HG03558 (cell line): ENCODE measurements around the gene UTP25.
"Not testable (repeated sequence)": the region's sequence is repeated elsewhere in the genome, so short reads cannot be mapped to it uniquely, and the experiment has no call there.

Source experiments
- ATAC-seq: cut with Tn5 transposase; IDR thresholded peaks from one replicate; pipeline ENCODE4 v1.9.1; 2021; ENCODE audit warnings: moderate number of reproducible peaks; ENCODE audit not compliant: unreplicated experiment; ENCODE audit errors: extremely low read depth

The UTP25 gene

DNA sequence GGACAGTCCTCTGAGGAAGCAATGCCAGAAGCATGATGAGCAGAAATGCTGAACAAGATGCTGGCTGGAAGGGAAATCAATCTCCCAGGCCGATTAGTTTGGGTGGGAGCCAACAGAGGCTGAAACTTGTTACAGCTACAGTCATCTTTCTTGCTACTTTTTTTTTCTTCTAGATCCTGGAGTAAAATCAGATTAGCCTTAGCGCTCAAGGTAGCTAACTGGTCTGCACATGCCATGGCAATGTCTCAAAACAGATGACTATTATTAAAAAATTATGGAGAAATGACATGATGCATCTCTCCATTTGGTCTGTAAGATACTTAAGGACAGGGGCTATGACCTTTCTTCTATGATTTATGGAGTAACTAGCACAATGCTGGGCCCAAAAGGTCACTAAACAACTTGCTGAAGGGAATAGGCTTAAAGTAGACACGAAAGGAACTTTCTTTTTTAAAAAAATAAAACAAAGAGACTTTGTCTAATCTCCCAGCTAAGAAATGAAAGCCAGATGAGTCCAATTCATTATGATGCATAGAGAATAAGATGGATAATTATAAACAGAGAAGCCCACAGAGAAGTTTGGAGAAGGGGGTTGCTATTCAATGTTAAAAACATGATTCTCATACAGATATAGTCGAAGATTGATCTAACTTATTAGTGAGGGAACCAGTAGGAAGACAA, 42.5 kb downstream of the UTP25 start:
- no peak for ATAC-seq

DNA sequence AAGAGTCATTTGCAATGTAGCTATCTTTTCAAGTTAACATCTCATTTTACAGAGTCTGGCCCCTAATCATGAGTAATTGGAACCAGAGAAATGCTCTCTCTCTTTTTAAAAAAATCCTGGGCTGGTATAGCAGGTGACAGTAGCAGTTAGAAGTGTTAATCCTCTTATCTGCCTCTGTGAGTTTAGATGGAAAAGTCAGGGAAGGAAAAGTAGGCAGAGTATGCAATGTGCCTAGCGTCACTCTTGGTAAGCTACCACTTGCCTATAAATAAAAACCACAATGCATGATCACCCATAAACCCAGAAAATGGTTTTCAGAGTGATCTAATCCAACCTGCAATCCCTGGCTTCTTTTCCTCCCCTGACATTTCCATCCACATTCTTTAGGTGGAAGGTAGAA, 43.2 kb downstream of the UTP25 start:
- ATAC-seq: no peak

DNA sequence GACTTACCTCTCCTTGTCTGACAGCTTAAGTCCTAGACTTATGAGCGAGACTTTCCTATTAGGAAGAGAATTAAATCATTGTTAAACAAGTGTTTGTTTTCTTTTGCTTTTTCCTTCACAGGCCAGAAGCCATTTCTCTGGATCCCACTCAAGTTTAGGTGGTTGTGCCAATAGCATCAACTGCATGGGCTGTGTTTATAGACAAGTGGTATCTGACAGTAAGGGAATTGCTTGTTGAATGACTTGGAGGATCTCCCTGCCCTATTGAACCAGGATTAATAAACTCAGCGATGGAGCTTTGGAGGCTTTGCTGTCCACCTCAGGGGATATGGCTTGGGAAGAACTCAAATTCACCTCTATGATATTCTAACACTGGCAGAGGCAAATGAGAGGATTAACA, 43.7 kb downstream of the UTP25 start:
- ATAC-seq: no peak

DNA sequence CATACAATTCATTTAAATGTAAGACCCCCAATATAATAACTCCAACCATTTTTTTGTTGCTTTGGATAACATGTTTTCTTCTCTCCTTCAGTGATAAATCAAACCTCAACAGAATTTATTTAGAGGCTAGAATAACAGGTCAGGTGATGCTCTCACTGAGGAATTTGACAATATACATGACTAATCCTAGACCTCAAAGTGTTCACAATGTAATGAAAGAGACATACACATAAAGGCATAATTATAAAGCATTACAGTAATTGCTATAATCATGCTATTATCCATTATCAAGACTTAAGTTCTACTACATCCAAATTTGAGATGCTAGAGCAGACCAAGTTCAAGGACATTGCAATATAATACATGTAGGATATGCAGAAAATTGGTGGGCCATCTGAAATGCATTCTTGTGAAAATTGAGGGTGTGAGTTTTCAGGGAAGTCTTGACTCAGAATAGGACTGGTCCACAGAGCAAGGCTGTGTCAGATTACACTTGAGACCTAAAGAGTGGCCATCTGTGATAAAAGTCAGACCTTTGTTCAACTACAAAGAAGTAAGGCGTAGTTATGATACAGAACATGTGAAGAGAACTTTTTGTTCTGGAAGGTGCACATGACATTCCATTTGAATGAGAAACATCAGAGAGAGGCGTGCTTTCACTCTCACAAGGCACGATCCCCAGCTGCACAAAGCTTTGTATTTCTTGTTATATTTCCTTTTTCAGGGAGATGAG, 45.5 kb downstream of the UTP25 start:
- no peak for ATAC-seq

DNA sequence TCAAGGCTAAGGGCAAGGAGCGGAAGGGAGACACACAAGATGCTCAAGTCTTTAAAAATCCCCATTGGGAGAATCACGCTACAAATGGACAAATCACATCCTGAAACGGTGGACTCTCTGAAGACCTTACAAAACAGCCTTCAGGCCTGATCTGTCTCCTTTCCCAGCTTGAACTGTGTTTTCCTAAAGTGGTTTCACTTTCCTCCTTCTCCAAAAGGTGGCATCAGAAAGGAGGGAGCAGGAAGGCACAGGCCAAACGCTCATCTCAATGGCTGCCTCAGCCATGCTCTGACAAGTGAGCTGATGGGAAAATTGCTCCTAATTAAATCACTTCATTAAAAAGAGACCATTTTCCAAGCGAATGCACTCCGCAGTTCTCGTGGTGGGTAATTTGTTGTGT, 47.7 kb downstream of the UTP25 start:
- no peak for ATAC-seq

- ATAC-seq: no peak
Observed at GRCh38 chr1:209876078-209876800, 48.5 kb downstream of the UTP25 start.

DNA sequence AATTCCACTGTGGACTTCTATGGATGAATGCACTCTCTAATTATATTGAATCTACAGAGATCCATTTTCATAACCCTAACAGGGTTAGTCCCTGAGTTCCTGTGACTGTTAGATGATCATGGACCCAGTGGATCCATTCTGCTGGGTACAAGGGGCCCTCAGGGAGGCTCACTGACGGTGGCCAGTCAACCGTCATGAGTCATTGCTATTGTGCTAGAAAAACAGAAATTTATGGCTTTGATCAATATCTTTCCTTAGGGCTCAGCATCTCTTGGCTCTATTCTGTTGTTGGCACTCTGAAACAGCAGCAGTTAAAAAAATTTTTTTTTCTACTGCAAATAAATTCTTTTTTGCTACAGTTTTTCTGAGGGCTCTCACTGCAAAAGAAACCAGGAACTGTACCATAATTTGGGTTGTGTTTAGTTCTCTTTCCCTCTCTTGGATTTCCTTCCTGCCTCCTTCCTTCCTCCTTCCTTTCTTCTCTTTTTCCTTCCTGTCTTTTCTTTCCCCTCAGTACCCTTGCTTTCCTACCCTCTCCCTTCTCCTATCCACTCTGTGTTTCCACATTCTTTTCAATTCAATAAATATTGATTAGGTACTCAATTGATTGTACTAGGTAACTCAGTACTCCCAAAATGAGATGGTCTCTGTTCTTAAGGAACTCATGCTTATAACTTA, 49.5 kb downstream of the UTP25 start:
- no peak for ATAC-seq

DNA sequence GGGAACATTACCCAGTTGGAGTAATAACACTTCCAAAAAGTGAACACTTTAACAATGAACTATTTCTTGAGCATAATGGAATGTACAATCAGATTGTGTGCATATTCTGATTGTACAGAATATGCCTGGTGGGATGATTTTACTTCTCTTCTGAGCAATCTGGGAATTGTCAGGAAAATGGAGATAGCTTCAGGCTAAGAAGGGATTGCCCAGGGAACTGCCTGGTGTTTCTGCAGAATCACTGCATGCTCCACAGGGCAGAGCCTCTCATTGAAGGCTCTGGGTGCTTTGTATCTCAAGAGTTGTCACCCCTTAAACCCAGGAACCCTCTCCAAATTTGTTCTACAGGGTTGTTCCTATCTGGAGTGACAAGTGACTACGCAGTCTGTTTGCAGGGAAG, 51.2 kb downstream of the UTP25 start:
- no peak for ATAC-seq

- ATAC-seq: no peak
Observed at GRCh38 chr1:209879539-209879938, 51.8 kb downstream of the UTP25 start.

- ATAC-seq: no peak
Observed at GRCh38 chr1:209880031-209880430, 52.3 kb downstream of the UTP25 start.

DNA sequence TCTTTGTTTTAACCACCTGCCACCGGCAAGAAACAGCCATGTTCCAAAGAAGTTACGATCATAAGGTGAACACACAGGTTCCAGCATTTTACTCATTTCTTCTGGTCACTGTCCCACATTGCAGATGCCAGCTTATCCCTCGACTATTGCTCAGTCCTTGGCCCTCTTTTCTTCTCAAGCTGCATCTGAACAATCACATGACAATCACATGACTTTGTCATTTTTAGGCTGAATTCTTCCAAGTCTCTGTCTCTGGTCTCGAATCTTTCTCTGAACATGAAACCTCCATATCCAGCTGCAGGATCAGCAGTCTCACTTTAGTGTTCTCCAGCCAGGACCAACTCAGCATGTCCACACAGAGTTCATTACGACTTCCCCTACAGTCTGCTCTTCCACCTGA, 53.8 kb downstream of the UTP25 start:
- ATAC-seq: no peak

- no peak for ATAC-seq
Observed at GRCh38 chr1:209882286-209882685, 54.5 kb downstream of the UTP25 start.

GRCh38 chr1:209882942-209883340, 55.2 kb downstream of the UTP25 start:
- ATAC-seq: no peak

GRCh38 chr1:209883341-209883971, 55.7 kb downstream of the UTP25 start:
- ATAC-seq: no peak

- ATAC-seq: no peak
Observed at GRCh38 chr1:209884249-209884648, 56.5 kb downstream of the UTP25 start.

DNA sequence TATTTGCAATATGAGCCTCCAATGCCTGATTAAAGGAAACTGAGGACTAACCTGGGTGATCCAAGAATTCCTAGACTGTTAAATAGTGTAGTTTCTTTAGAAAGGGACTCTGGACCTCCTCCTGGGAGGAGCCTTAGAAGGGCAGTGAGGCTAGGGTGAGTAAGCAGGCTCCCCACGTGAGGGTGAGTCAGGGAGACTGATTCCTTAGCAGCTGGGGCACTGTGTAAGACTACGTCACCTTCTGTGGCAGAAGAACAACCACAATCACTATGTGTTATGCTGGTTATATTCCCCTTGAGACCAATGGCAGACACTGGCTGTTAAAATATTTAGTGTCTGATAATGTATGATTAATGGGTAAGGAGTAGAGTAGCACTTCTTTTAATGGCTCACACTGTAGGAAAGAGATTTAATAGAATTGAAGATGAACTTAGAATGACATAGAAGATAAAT, 56.9 kb downstream of the UTP25 start:
- peak; percentile 99 for ATAC-seq

DNA sequence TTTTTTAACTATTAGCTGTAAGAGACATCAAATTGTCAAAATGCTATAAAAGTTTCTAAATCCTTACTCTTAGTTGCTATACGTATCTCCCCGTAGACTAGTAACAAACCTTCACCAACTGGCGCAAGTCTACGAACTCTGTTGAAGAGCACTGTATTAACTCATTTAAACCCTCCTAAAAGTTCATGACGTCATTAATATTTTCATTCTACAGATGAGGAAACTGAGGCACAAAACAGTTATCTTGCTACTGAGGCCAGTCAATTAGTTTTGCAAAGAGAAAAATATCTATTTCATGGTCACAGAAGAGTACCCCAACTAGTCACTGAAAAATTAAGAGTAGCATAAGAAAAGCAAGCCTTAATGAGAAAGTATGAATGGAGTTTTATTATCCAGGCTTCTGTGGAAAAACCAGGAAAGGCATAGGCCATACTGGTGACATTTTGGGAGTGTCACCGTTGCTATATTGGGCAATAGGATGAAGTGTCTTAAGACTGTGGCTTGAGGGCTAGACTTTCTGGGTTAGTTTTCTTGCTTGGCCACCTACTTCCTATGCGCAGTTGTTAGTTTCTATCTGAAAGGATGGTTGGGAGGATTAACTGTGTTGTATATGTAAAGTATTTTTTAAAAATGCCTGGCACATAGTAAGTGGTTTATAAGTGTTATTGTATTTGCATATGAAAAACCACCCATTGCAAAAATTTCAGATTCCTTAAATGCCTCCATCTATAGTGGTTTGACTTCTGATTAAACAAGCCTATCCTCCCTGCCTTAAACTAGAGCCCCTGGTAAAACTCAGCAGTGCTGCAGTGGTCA, 57.8 kb downstream of the UTP25 start:
- ATAC-seq: no peak

GRCh38 chr1:209886219-209886536, 58.4 kb downstream of the UTP25 start:
- no peak for ATAC-seq

DNA sequence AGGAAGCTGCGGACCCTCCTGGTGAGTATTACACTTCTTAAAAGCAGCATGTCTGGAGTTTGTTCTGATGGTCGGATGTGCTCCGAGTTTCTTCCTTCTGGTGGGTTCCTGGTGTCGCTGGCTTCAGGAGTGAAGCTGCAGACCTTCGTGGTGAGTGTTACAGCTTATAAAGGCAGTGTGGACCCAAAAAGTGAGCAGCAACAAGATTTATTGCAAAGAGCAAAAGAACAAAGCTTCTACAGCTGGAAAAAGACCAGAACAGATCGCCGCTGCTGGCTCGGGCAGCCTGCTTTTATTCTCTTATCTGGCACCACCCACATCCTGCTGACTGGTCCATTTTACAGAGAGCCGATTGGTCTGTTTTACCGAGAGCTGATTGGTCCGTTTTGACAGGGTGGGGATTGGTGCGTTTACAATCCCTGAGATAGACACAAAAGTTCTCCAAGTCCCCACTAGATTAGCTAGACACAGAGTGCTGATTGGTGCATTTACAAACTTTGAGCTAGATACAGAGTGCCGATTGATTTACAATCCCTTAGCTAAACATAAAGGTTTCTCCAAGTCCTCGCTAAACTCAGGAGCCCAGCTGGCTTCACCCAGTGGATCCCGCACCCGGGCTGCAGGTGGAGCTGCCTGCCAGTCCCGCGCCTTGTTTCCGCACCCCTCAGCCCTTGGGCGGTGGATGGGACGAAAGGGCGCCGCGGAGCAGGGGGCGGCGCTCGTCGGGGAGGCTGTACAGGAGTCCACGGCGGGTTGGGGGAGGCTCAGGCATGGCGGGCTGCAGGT, 60.7 kb downstream of the UTP25 start:
- not testable (repeated sequence) for ATAC-seq
